ENCODE data around the gene UBE4A.

- no peak for TF ChIP-seq NFIC (IDR thresholded peaks at IDR 0.05; ENCODE audit: borderline replicate concordance)
- TF ChIP-seq USF2 (IDR thresholded peaks at IDR 0.05; ENCODE audit: borderline replicate concordance, low read depth, low read length): no peak
These were observed 49.1 kb upstream of the UBE4A start for GRCh38 chr11:118310271-118310670.

Measured in SK-N-SH (cell line).